Embryonic facial prominence (tissue), 1 donor: ENCODE measurements around the gene ULK4.
"Not testable (repeated sequence)": the region's sequence is repeated elsewhere in the genome, so short reads cannot be mapped to it uniquely, and the experiment has no call there.

Source experiments
- DNase-seq: peaks from one replicate; pipeline ENCODE4 v3.0.0-alpha.2; 2016; ENCODE audit errors: extremely low spot score

ULK4 gene

DNA sequence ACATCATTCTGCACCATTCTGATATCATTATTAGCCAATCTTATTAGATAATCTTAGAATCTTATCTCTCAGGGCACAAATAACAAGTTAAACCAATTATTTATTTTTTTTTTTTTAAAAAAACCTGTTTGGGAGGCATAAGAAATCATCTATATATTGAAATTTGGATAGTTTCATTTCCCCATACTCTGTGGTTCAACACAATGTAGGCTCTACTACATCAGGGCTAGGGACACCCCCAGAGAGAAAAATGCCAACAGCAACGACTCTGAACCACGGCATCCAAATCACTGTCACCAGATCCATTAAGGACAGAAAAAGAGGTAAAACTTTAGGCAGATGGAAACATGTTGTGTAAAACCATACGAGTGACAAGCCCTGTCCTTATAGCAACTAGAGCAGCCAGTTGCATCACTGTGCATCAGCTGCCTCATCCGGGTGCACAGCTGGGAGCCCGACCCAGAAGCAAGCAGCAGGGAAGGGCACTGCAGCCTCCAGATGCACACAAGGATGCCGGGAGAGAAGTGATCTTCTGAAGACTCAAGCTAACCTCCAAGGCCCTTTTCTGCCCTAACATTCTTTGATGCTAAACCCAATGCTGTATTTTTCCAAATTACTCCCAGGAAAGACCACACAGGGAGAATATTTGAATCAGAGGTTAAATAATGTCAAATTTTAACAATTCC lies 381.5 kb downstream of the ULK4 start:
- no peak for DNase-seq

DNA sequence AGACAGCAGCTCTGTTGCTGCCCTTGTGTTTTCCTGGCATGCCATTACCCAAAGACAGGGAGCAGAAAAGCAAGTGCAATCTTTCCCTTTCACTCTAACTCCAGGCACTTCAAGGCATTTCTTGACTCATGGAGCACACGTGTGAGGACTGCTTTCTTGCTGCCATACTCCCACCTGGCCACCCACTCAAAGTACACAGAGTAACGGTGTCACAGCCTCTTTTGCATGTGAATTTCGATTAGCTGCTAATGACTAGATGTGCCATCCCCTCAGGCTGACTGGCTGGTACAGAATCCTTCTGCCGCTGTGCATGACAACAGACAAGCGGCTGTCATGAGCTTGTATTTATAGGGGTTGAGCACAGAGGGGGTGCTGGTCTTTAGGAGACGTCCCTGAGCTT lies 382.0 kb downstream of the ULK4 start:
- DNase-seq = no peak

DNA sequence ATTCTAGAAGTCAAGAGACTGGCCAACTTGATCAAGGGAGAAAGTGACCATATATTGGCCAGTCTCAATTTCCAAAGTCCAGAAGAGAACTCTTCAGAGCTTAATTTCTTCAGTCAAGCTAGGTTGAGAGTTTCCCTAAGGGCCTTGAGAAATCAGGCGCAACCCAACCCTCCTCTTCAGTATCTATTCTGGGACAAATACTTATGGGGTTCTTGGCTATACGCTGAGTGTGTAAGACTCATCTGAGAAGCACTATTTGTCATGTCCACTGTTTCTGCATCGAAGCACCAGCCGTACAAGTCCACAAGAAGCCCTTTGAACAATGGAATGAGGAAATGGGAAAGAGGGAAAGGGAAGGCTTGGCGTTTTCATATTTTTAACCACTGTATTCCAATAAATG lies 383.1 kb downstream of the ULK4 start:
- no peak for DNase-seq

DNA sequence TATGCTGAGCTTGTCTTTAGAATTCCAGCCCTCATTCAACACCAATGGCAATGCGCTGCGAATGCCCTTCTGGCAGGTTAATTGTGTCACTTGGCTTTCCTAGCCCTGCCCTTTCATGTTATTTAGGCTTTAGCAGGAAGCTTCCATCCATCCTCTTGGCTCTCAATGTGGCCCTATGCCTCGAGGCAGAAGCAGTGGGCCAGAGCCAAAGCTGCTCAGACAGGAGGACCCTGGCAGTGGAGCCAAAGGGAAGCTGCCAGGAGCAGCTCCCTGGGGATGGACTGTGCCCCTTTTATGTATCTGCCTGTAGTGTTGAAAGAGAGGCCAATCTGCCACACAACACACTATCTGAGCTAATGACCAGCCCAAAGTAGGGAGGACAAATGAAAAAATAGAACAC lies 386.2 kb downstream of the ULK4 start:
- DNase-seq = no peak

DNA sequence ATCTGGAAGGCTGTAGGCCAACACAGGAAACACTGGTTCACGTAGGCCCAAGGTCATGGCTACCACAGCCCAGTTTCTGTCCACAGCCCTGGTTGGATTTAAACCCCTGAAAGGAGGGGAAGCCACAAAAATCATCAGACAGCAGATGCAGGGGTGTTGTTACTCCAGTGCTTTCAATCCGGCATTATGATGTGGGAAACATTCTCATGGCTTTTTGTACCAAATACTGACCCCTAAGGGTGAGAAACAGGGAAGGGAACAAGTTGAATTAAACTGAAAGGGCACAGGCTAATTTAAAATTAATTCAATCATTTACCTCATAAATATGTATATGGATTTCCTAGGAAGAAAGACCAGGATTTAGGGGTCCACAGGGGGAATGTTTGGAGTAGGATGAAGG lies 387.0 kb downstream of the ULK4 start:
- DNase-seq = no peak

DNA sequence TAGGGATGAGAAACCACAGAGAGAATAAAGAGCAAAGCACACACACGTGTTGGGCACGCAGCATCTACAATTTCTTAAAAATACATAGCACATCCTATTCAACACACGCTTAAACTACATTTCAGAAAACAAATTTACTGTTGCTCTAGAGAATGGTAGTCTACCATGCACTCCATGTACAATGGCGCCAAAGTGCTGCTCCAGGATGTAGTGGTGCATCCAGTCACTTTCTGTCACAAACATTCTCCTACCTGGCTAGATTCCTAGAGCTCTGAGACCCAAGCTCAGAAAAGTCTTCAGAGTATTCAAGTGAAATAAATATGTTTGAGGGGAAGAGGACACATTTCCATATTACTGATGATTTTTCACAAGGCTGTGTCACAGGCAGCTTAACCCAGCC lies 388.3 kb downstream of the ULK4 start:
- no peak for DNase-seq

DNA sequence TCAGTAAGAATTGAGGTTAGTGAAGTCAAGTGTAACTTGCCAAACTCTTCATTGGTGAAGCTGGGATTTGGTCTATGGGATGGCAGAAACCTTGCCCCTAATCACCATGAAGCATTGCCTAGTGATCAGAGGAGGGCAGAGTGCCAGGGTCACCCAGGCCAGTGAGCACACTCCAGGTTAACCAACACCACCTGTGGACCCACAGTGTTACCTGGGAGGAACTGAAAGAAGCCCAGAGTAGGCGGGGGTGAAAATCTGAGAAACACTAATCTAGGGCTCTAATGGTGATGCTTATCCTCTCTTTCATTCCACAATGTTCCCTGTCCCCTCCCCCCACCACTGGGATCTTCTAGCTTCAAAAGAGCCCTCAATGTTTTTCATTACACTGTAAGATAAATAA lies 389.8 kb downstream of the ULK4 start:
- no peak for DNase-seq

DNA sequence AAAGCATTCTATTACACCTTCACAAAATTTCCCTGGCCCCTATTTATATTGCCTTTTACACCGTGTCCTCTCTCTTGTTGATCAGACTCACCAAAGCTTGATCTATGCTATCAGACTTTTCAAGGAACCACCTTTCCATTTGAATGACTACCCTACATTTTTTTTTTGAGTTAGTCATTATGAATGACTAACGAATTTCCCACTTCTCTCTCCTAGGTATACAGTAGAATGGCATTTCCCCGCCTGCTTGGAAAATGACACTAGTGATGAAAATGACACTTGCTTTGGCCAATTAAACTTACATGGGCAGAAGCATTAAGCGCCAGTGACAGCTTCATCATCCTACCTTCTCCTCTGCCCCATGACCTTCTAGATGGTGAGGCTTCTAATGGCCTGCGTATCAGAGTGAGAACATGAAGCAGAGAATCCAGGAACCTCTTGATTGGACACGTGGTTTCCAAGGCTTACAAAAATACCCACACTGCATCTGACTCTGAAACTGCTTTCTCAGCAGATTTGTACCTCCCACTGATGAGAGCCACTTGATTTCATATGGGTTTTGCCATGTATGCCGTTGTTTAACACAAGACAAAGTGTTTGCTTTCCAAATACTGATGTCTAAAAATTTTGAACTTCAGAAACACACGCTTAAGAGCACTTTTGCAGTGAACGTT lies 392.1 kb downstream of the ULK4 start:
- no peak for DNase-seq

DNA sequence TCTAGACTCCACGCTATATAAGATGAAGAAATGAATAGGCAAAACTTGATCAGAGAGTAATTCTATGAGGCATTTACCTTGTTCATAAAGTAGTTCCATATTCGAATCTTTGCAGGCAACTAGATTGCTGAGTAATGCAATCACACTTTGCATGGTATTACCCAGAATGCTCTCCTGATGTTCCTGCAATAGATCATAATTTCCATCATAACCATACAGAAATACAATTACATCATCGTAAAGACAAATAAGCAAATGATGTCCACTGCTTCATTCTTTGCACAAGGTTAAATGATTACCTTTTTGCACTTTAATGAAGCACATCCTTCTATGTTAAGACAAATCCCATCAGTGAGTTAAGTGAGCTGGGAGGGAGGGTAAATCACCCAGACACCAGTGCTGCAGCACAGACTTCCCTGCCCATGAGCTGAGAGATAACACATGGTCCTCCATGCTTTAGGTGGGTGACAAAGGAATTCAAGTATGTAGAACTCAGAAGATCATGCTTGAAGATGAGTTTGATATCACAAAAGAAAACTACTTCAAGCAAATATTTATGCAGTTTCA lies 395.9 kb downstream of the ULK4 start:
- no peak for DNase-seq

DNA sequence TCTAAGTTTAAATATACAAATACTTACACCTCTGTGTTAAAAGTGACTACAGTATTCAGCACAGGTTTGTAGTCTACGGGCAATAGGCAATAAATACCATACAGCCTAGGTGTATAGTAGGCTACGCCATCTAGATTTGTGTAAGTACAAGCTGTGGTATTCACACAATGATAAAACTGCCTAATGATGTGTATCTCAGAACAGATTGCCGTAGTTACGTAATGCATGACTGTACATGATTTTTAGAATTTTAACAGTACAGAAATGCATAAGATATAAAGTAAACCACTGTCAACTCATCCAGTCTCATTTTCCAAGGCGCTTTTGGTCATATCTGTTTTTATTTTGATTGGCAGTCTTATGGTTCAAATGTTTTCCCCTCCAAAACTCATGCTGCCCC lies 396.9 kb downstream of the ULK4 start:
- no peak for DNase-seq

DNA sequence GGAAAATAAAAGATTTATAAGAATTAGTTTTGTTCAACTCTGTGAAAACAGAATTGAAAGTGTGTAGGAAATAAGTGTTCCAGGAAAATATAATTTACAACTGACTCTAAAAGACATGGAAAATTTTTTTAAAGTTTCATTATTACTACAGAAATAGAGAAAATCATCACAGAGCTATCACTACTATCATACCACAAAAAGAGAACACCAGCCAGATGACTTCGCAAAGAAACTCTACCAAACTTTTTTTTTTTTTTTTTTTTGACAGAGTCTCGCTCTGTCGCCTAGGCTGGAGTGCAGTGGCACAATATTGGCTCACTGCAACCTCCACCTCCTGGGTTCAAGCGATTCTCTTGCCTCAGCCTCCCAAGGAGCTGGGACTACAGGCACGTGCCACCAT lies 405.7 kb downstream of the ULK4 start:
- not testable (repeated sequence) for DNase-seq

DNA sequence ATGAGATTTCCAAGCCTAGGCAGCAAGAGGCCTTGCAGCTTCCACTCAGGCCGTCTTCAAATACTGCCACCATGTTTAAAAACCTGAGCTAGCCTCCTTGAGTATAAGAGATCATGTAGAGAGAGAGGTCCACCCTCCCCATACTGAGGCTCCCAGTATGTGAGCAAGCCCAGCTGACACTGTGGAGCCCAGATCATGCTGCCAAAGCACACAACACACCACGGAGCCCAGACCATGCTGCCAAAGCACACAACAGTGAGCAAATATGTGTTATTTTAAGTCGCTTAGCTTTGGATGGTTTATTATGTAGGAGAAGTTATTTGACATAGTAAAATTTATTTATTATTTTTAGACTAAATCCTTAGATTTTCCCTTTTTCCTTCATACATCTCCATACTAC lies 428.9 kb downstream of the ULK4 start:
- no peak for DNase-seq

DNA sequence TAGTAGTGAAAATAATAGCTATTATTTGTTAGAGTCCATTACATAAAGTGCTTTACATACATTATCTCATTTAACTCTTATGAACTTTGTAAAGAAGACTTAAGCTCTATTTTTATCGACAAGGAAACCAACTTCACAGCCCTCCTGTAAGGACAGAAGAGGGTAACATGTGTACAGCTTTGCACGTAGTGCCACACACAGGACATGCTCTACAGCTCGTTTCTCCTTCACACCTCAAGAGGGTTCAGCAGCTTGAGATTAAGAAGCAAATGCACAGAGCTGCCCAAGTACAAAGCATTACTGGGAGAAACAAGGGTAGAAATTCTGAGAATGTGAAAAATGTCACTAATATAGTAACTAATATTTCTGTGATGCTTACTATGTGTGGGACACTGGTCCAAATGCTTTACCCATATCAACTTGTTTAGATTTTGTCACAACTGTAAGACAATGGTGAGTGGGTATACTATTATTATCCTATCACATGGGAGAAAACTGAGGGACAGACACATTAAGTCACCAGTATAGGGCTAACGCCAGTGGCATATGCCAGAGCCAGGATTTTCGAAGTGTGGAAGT lies 434.8 kb downstream of the ULK4 start:
- DNase-seq = no peak

DNA sequence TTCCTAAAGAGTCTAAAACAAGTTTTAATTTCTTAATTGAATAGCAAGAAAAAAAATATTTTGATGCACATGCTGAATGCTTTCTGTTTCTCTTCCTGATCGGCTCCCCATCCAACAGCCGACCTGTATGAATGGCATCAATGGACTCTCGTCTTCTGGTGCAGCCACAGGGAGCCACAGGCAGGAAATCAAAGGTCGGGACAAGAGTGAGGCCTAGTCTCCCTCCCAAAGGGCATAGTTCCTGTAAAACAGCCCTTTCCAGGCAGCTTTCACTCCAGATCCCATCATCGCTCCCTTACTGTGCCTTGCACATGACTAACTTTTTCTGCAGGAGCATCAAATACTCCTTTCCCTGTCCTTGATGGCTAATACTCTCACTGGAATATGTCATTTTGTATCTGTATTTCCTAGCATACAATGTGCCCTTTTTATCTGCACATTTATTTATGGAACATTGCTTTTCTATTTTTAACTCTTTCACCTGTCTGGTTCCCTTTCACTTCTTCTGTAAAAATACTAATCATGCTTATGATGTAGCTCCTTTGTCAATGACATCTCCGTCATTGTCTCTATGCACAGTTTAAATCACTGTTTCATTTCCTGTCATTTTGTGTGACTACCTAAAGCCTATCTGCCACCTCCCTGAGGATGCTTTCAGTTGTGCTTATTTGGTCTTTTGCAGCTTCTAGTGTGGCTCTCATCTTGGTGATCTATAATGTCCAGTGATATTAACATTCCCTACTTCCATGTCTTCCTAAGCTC lies 436.4 kb downstream of the ULK4 start:
- DNase-seq = no peak

DNA sequence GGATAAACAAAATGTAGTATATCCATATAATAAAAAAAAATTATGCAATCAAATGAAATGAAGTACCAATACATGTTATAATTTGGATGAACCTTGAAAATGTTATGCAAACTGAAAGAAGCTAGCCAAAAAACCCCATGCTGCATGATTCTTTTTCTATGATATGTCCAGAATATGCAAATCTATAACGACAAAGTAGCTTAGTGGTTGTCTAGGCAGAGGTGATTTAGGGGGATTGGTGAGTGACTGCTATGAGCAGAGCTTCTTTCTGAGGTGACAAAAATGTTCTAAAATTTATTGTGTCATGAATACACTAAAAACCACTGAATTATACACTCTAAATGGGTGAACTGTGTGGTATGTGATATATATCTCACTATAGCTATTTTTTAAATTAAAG lies 438.0 kb downstream of the ULK4 start:
- DNase-seq = no peak

DNA sequence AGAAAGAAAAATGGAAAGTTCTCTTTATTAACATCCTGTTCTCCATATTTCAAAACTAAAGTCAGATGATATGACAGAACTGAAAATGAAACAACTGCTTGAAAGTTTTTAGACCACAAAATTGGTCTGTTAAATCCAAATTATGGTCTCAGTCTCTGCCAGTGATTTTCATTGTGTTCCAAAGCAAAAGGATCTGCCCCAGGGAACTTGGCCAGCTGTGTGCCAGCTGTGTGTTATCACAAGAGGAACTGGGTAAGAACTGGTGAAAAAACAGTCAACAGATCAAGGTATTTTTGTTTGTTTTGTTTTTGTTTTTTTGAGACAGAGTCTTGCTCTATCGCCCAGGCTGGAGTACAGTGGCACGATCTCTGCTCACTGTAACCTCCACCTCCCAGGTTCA lies 439.3 kb downstream of the ULK4 start:
- DNase-seq = no peak

DNA sequence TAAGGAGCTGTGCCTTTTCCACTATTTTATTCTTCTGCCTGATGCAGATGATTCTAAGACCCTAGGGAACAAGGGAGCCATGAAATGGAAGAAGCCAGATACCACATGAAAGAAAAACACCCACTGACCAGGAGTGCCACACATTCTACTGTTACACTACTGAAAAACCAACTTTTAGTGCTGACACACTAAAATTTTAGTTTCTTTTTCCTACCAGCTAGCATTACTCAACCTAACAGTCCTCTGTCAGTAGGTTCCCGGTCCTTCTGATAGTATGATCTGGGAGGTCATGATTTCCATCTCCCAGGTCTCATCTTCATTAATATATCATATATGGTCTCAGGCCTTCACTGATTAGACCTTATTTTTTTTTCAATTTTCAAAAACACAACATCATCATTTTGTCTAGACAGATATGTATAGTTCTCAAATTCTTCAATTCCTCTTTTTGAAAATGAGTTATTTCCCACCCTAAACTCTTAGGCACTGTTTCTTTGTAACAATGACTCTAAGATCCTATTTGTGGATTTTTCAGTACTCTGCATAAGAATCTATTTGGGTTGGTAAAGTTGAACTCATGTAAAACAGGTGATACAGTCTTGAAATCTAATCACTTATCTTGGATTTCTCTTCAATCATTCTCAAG lies 440.8 kb downstream of the ULK4 start:
- DNase-seq = no peak

DNA sequence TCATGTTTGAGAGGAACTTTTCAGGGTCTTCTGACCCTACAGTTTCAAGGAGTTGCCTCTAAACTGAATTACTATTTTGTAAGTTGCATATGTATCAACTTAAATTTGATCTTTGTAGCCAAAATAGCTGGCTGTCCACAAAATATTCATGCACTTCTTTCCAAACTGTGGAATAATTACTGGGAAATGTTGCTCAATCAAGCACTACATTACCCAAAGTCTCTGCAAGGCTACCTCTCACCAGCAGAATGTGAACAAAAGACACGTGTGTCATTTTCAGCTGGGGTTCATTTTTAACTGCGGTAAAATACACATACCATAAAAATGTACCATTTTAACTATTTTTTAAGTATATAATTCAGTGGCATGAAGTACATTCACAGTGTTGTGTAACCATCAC lies 442.2 kb downstream of the ULK4 start:
- DNase-seq = no peak

DNA sequence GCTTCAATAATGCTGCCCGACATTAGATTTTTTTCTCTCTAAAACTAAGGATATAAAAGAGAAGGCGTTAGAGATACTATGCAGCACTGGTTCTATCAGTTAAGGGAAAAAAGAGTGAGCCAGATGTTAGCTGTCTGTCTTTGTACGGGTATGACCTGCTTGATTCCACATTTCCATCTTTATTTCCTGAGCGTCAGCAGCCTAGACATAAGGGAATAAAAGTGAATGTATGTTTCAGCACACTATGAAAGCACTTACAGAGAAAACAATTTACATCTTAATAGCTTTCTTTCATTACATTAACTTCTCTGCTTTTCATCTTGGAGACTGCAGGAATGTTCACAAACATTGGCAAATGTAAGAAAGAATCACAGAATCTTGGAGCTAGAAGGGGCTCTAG lies 443.3 kb downstream of the ULK4 start:
- DNase-seq = no peak

DNA sequence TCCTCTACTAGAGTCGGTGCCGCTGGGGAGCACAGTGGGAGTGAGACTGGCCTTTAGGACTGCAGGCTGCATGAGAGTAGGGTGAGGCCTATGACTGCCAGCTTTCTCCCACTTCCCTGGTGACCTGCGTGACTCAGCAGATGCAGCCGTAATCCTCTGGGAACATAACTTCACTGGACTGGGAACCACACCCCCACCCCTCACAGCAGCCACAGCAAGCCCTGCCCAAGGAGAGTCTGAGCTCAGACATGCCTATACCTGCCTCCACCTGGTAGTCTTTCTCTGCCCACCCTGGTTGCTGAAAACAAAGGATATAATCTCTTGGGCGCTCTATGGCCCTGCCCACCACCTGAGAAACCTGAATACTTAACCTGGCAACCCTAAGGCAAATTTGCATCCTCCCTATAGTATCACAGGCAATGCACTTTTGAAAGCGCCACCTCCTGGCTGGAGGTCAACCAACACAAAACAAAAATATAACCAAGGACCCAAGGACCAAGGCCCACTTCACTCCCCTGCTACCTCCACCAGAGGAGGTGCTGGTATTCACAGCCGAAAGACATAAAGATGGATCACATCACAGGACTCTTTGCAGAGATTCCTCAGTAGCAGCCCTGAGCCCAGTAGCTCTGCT lies 453.7 kb downstream of the ULK4 start:
- DNase-seq = no peak

DNA sequence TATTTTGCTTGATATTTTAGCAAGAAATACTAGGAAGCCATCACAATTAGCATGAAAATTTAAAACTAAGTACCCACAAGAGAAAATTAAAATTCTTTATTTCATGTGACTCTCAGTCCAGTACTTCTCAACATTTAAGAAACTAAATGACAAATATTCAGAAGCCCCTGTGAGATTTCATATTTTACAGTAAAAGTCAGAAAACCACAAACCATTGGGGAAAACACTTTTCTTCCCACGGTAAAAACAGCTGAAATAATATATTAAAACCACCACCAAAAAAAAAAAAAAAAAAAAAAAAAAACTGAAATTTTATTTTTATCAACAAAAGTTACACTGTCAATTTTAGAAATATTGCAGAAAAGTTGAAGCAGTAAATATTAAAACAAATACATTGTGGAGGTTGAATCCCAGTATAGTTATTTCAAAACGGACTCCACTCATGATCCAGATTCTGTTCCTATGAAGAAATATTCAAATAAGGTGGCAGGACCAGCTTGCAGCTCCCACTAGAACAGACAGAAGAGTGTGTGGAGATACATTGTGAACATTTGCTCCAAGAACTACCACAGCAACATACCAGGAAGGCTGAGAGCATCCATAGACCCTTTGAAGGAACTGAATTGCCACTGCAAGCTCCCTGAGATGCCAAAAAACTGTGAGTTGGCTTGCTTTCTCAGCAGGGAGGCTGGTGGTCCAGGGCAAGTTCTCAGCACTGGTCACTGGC lies 454.4 kb downstream of the ULK4 start:
- DNase-seq = no peak
